H9 (cell line): ENCODE results near the gene WNT3A. TPM values are rescaled to one million over a fixed set of nuclear protein-coding genes. Genes with fewer than 3 reads are reported as not detected.

ENCODE experiments used
- DNase-seq: peaks from one replicate; pipeline ENCODE4 v3.0.0-alpha.2; 2017
- H2AFZ ChIP-seq: one replicate; pipeline ENCODE4 v1.6.1; 2013; ENCODE audit warnings: mild to moderate bottlenecking, low read length, control low read depth, moderate library complexity
- H2AK5ac ChIP-seq: 2 replicates; pipeline ENCODE4 v1.6.1; 2013; ENCODE audit warnings: low read length, control low read depth, mixed read lengths; ENCODE audit not compliant: insufficient read length
- H2BK120ac ChIP-seq: one replicate; pipeline ENCODE4 v1.6.1; 2013; ENCODE audit warnings: low read depth, mild to moderate bottlenecking, low read length, control low read depth, inconsistent platforms; ENCODE audit not compliant: poor library complexity, severe bottlenecking
- H2BK12ac ChIP-seq: 2 replicates; pipeline ENCODE4 v1.6.1; 2013; ENCODE audit warnings: low read length, control low read depth, mixed read lengths, low read depth; ENCODE audit not compliant: insufficient read length
- H2BK15ac ChIP-seq: 2 replicates; pipeline ENCODE4 v1.6.1; 2013; ENCODE audit warnings: low read depth, low read length, control low read depth
- H2BK20ac ChIP-seq: one replicate; pipeline ENCODE4 v1.6.1; 2013; ENCODE audit warnings: low read depth, mild to moderate bottlenecking, low read length, control low read depth, inconsistent platforms; ENCODE audit not compliant: poor library complexity, severe bottlenecking
- H2BK5ac ChIP-seq: 2 replicates; pipeline ENCODE4 v1.6.1; 2013; ENCODE audit warnings: low read length, control low read depth, mixed read lengths; ENCODE audit not compliant: insufficient read length
- H3K14ac ChIP-seq: 2 replicates; pipeline ENCODE4 v1.6.1; 2013; ENCODE audit warnings: low read length, control low read depth; ENCODE audit not compliant: insufficient read depth
- H3K18ac ChIP-seq: 2 replicates; pipeline ENCODE4 v1.6.1; 2013; ENCODE audit warnings: low read depth, mild to moderate bottlenecking, mixed read lengths, low read length, control low read depth; ENCODE audit not compliant: insufficient read length
- H3K23ac ChIP-seq: 2 replicates; pipeline ENCODE4 v1.6.1; 2013; ENCODE audit warnings: low read length, control low read depth, mixed read lengths, low read depth; ENCODE audit not compliant: insufficient read length
- H3K23me2 ChIP-seq: 2 replicates; pipeline ENCODE4 v1.6.1; 2013; ENCODE audit warnings: low read depth, mild to moderate bottlenecking, mixed read lengths, low read length, control low read depth; ENCODE audit not compliant: insufficient read length, poor library complexity, severe bottlenecking
- H3K27ac ChIP-seq: 2 replicates; pipeline ENCODE4 v1.5.1; 2013; ENCODE audit warnings: low read length, control low read depth, mixed read lengths, low read depth; ENCODE audit not compliant: insufficient read length
- H3K27me3 ChIP-seq: 2 replicates; pipeline ENCODE4 v1.6.1; 2013; ENCODE audit warnings: low read length, control low read depth, inconsistent platforms; ENCODE audit not compliant: insufficient read depth
- H3K4ac ChIP-seq: 2 replicates; pipeline ENCODE4 v1.6.1; 2013; ENCODE audit warnings: low read depth, mild to moderate bottlenecking, control low read depth, inconsistent platforms, low read length, moderate library complexity
- H3K4me1 ChIP-seq: 2 replicates; pipeline ENCODE4 v1.6.1; 2013; ENCODE audit warnings: low read length, control low read depth, inconsistent platforms; ENCODE audit not compliant: insufficient read depth
- H3K4me2 ChIP-seq: 2 replicates; pipeline ENCODE4 v1.6.1; 2013; ENCODE audit warnings: low read length, control low read depth, mixed read lengths; ENCODE audit not compliant: insufficient read length, insufficient read depth
- H3K56ac ChIP-seq: 2 replicates; pipeline ENCODE4 v1.6.1; 2013; ENCODE audit warnings: low read depth, mild to moderate bottlenecking, mixed read lengths, low read length, control low read depth; ENCODE audit not compliant: insufficient read length
- H3K79me1 ChIP-seq: 2 replicates; pipeline ENCODE4 v1.6.1; 2013; ENCODE audit warnings: low read depth, mild to moderate bottlenecking, moderate library complexity, low read length, control low read depth, inconsistent platforms; ENCODE audit not compliant: insufficient read depth, poor library complexity, severe bottlenecking
- H3K79me2 ChIP-seq: 2 replicates; pipeline ENCODE4 v1.6.1; 2013; ENCODE audit warnings: low read length, control low read depth, inconsistent platforms; ENCODE audit not compliant: insufficient read depth
- H3K9ac ChIP-seq: 2 replicates; pipeline ENCODE4 v1.6.1; 2013; ENCODE audit warnings: low read length, control low read depth, mixed read lengths; ENCODE audit not compliant: insufficient read length; ENCODE audit errors: extremely low read depth
- H3K9me3 ChIP-seq: one replicate; pipeline ENCODE4 v1.6.1; 2013; ENCODE audit warnings: low read depth, low read length, inconsistent platforms; ENCODE audit not compliant: control insufficient read depth
- H3T11ph ChIP-seq: one replicate; pipeline ENCODE4 v1.6.1; 2013; ENCODE audit warnings: mild to moderate bottlenecking, low read length, control low read depth, inconsistent platforms
- H4K20me1 ChIP-seq: one replicate; pipeline ENCODE4 v1.6.1; 2013; ENCODE audit not compliant: control insufficient read depth, insufficient read length, insufficient read depth
- H4K5ac ChIP-seq: 2 replicates; pipeline ENCODE4 v1.6.1; 2013; ENCODE audit warnings: low read depth, mild to moderate bottlenecking, mixed read lengths, low read length, control low read depth; ENCODE audit not compliant: insufficient read length
- H4K8ac ChIP-seq: replicated peaks from 2 replicates; pipeline ENCODE4 v1.6.1; 2013; ENCODE audit warnings: low read length, control low read depth, mixed read lengths, low read depth; ENCODE audit not compliant: insufficient read length
- H4K91ac ChIP-seq: 2 replicates; pipeline ENCODE4 v1.6.1; 2013; ENCODE audit warnings: low read depth, mild to moderate bottlenecking, moderate library complexity, mixed read lengths, low read length, control low read depth; ENCODE audit not compliant: insufficient read length
- H3K27ac Mint-ChIP-seq, 3 experiments: 2 replicates in 2 of 3; 3 replicates in 1 of 3; pipeline ENCODE4 v1.8.0; 2020 to 2021; ENCODE audit warnings: mixed read lengths in 3 of 3, mild to moderate bottlenecking in 1 of 3, moderate library complexity in 1 of 3
- H3K27me3 Mint-ChIP-seq: 2 replicates; pipeline ENCODE4 v1.8.0; 2021; ENCODE audit warnings: low read depth, mild to moderate bottlenecking, moderate library complexity, mixed read lengths
- H3K36me3 Mint-ChIP-seq, 3 experiments: 2 replicates in 2 of 3; 3 replicates in 1 of 3; pipeline ENCODE4 v1.8.0; 2020 to 2021; ENCODE audit warnings: low read depth in 3 of 3, mixed read lengths in 3 of 3; ENCODE audit not compliant: insufficient read depth in 1 of 3
- H3K4me1 Mint-ChIP-seq, 2 experiments: 2 replicates each; pipeline ENCODE4 v1.8.0; 2020; ENCODE audit warnings: mixed read lengths in 2 of 2
- H3K4me3 Mint-ChIP-seq, 2 experiments: 2 replicates in 1 of 2; 3 replicates in 1 of 2; pipeline ENCODE4 v1.8.0; 2020 to 2021; ENCODE audit warnings: mild to moderate bottlenecking in 2 of 2, mixed read lengths in 2 of 2, moderate library complexity in 1 of 2
- H3K9me3 Mint-ChIP-seq, 2 experiments: 2 replicates in 1 of 2; 3 replicates in 1 of 2; pipeline ENCODE4 v1.8.0; 2020; ENCODE audit warnings: mild to moderate bottlenecking in 2 of 2, mixed read lengths in 2 of 2, moderate library complexity in 1 of 2
- WGBS: extraction: QIAGEN DNeasy Blood & Tissue Kit; methylation state at CpG from one replicate; pipeline ENCODE4 v1.1.7; 2013; ENCODE audit warnings: missing lambda C conversion rate, low lambda C conversion rate, mixed read lengths; ENCODE audit not compliant: insufficient read length; ENCODE audit errors: extremely low coverage; 5-methylcytosine and 5-hydroxymethylcytosine counted together
- total RNA-seq: library from RNA; stranded (reverse); gene quantifications from 2 replicates; pipeline ENCODE4 v1.2.1, GENCODE V29; 2021
- TF ChIP-seq, protein P1 (sequence below): fragments of 200-600 bp; sonication (generic); conservative IDR thresholded peaks from 3 replicates; pipeline ENCODE4 v1.8.0; 2021; ENCODE audit warnings: antibody characterized with exemption, mild to moderate bottlenecking

Gene WNT3A
- total RNA-seq, 1 experiment from 2014 or later: 0.17 TPM

- H2AK5ac ChIP-seq: no peak overlapping the region
Observed at GRCh38 chr1:228095161-228095560, 88.4 kb downstream of the WNT3A start.

More at GRCh38 chr1:228095161-228095560, 88.4 kb downstream of the WNT3A start:
- no peak overlapping the region for H2BK20ac ChIP-seq
- no peak overlapping the region for H2AFZ ChIP-seq
- peaks cover 45 to 64% (median 56%) of the 10 kb centered on the region in 3 experiments for H3K36me3 Mint-ChIP-seq
- H3K4me1 Mint-ChIP-seq: peaks cover 4 to 12% of the 10 kb centered on the region in 2 experiments; a peak in 3 of 4 replicates
- H3K27ac ChIP-seq: no peak overlapping the region
- no peak overlapping the region for H4K8ac ChIP-seq
- peak overlapping the region in 1 of 3 experiments; percentile 53; a peak in 2 of 7 replicates for H3K27ac Mint-ChIP-seq
- no peaks in the 10 kb centered on the region for H3K27me3 Mint-ChIP-seq
- no peak overlapping the region for H3K23ac ChIP-seq
- no peak overlapping the region for H3T11ph ChIP-seq
- no peak overlapping the region for H2BK15ac ChIP-seq
- no peaks in the 10 kb centered on the region for H3K27me3 ChIP-seq
- TF ChIP-seq, protein P1, sequence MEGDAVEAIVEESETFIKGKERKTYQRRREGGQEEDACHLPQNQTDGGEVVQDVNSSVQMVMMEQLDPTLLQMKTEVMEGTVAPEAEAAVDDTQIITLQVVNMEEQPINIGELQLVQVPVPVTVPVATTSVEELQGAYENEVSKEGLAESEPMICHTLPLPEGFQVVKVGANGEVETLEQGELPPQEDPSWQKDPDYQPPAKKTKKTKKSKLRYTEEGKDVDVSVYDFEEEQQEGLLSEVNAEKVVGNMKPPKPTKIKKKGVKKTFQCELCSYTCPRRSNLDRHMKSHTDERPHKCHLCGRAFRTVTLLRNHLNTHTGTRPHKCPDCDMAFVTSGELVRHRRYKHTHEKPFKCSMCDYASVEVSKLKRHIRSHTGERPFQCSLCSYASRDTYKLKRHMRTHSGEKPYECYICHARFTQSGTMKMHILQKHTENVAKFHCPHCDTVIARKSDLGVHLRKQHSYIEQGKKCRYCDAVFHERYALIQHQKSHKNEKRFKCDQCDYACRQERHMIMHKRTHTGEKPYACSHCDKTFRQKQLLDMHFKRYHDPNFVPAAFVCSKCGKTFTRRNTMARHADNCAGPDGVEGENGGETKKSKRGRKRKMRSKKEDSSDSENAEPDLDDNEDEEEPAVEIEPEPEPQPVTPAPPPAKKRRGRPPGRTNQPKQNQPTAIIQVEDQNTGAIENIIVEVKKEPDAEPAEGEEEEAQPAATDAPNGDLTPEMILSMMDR: no peak
- H2BK120ac ChIP-seq: no peak overlapping the region
- no peak overlapping the region for H4K91ac ChIP-seq
- H3K79me2 ChIP-seq: peaks cover 55% of the 10 kb centered on the region
- no peaks in the 10 kb centered on the region for H3K23me2 ChIP-seq
- H3K18ac ChIP-seq: no peak overlapping the region
- H3K79me1 ChIP-seq: peaks cover 14% of the 10 kb centered on the region
- no peak overlapping the region for H3K56ac ChIP-seq
- no peaks in the 10 kb centered on the region for H3K9me3 ChIP-seq
- no peak overlapping the region for H4K5ac ChIP-seq
- peaks cover 2% of the 10 kb centered on the region for H4K20me1 ChIP-seq
- WGBS: no CpG with 5 or more reads among the region's 4 CpGs
- no peak overlapping the region for H2BK5ac ChIP-seq
- no peak overlapping the region for H2BK12ac ChIP-seq
- H3K4ac ChIP-seq: no peak overlapping the region
- H3K9me3 Mint-ChIP-seq: peaks cover 8 to 11% of the 10 kb centered on the region in 2 experiments
- H3K4me2 ChIP-seq: no peak overlapping the region
- DNase-seq: no peak
- H3K4me1 ChIP-seq: no peaks in the 10 kb centered on the region
- no peak overlapping the region for H3K4me3 Mint-ChIP-seq
- no peak overlapping the region for H3K14ac ChIP-seq
- no peak overlapping the region for H3K9ac ChIP-seq
